SJCRH30 (cell line): ENCODE results near the gene RTN4R. TPM values are rescaled to one million over a fixed set of nuclear protein-coding genes. Genes with fewer than 3 reads are reported as not detected.

Experiments used
- DNase-seq, 2 experiments: peaks; one replicate each; pipeline ENCODE4 v3.0.0-alpha.2; 2015 to 2020
- H3K27ac ChIP-seq: fragments of 250-450 bp; sonication (Bioruptor Pico); 2 replicates; pipeline ENCODE4 v1.5.1; 2020; ENCODE audit warnings: mild to moderate bottlenecking, moderate library complexity
- H3K27me3 ChIP-seq: fragments of 250-450 bp; sonication (Bioruptor Pico); 2 replicates; pipeline ENCODE4 v1.5.1; 2020; ENCODE audit warnings: mild to moderate bottlenecking, moderate library complexity
- H3K36me3 ChIP-seq: fragments of 250-450 bp; sonication (Bioruptor Pico); 2 replicates; pipeline ENCODE4 v1.5.1; 2020; ENCODE audit warnings: mild to moderate bottlenecking, moderate library complexity
- H3K4me1 ChIP-seq: fragments of 250-450 bp; sonication (Bioruptor Pico); 2 replicates; pipeline ENCODE4 v1.5.1; 2020; ENCODE audit warnings: mild to moderate bottlenecking, moderate library complexity
- H3K4me3 ChIP-seq: fragments of 250-450 bp; sonication (Bioruptor Pico); 2 replicates; pipeline ENCODE4 v1.5.1; 2020; ENCODE audit warnings: mild to moderate bottlenecking, moderate library complexity
- H3K9me3 ChIP-seq: fragments of 250-450 bp; sonication (Bioruptor Pico); replicated peaks from 2 replicates; pipeline ENCODE4 v1.5.1; 2020; ENCODE audit warnings: mild to moderate bottlenecking, moderate library complexity
- total RNA-seq: library from RNA; depleted of rRNA; stranded (reverse); fragments of >200 nt; shearing (Covaris generic); gene quantifications from 2 replicates; pipeline ENCODE4 v1.2.3, GENCODE V29; 2014

Gene RTN4R
- total RNA-seq, 1 experiment from 2014 or later, result 0.30 TPM

DNA sequence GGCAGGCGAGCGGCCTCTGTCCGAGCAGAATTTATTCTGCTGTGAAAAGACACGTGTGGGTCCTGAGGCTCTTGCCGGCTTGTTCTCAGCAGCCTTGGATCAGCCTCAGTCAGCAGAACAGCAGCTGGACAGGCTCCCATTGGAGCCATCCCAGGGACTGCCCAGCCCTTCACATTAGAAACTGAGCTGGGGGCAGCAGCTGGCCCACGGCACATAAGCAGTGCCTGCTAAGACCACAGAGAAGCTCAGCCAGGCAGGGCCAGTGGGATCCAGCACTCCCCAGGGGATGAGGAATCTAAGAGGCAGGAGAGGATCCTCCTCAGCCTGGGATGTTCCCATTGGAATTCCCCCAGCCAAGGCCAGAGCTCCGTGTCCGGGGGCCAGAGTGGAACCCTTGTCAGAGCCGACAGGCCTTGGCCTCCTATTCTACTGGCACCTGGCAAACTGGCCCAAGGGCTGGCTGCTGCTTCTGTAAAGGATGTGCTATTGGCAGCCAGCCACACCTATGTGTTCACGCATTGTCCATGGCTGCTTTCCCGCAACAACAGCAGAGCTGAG lies 18.2 kb downstream of the RTN4R start:
- peaks cover 33% of the 10 kb centered on the region for H3K4me1 ChIP-seq
- no peaks in the 10 kb centered on the region for H3K36me3 ChIP-seq
- no peak overlapping the region for H3K4me3 ChIP-seq
- H3K27ac ChIP-seq, result no peak overlapping the region
- H3K27me3 ChIP-seq, result no peaks in the 10 kb centered on the region; the same call in 1 of the 2 replicates
- DNase-seq, result peak; percentile 81 to 86
- no peaks in the 10 kb centered on the region for H3K9me3 ChIP-seq

DNA sequence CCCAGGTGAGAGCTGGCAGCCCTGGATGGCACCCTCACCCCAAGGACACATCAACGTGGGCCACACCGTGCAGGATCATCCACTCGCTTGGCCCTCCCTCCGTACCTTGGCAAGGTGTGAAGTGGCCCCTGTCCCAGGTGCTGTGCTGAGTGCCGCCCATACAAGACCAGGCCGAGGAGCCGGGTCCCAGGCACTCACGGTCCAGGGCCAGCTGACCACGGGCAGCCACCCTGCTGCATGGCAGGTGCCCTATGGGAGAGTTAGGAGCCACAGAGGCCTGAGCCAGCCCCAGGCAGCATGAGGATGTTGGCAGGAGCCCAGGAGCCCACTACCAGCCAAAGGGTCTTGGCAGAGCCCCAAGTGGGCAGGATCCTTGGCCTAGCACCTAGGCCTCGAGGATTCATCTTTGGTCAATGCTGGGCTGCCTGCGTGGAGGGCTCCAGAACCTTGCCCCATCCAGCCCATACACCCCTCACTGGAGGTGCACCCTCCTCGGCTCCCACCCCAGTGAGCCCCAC lies 19.6 kb downstream of the RTN4R start:
- Histone ChIP-seq H3K27ac (no peak overlapping the region), H3K4me1 (peaks cover 40% of the 10 kb centered on the region)

DNA sequence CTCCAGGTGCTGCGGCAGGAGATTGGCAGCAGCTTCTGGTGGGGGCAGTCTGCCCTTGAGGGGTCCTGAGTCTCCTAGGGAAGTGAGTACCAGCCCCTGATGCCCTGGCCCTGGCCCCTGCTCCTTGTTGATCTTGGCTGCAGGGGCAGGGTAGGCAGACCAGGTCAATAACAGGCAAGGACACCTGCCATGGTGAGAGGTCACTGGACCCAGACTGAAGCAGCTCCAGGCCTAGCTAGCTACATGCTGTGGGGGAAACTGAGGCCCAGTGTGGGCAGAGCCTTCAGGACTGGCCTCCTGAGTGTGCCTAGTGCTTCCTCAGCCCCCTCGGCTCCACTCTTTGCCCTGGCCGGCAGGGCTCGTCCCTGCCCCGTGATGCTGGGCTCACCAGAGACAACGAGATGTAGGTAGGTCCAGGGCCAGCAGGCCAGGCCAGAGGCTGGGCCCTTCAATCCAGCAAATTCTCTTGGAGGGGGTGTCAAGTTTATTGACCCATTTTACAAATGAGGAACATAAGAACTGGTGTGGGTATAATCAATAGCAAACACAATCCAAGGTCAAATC lies 20.4 kb downstream of the RTN4R start:
- no peaks in the 10 kb centered on the region for H3K9me3 ChIP-seq
- H3K4me1 ChIP-seq, result peaks cover 40% of the 10 kb centered on the region
- H3K27ac ChIP-seq, result no peak overlapping the region
- no peak overlapping the region for H3K4me3 ChIP-seq
- no peaks in the 10 kb centered on the region for H3K27me3 ChIP-seq
- DNase-seq, result no peak
- no peaks in the 10 kb centered on the region for H3K36me3 ChIP-seq

More for the DNA sequence above, 19.6 kb downstream of the RTN4R start:
- DNase-seq, result no peak
- no peak overlapping the region for H3K4me3 ChIP-seq
- H3K9me3 ChIP-seq, result no peaks in the 10 kb centered on the region
- H3K27me3 ChIP-seq, result no peaks in the 10 kb centered on the region
- H3K36me3 ChIP-seq, result no peaks in the 10 kb centered on the region

DNA sequence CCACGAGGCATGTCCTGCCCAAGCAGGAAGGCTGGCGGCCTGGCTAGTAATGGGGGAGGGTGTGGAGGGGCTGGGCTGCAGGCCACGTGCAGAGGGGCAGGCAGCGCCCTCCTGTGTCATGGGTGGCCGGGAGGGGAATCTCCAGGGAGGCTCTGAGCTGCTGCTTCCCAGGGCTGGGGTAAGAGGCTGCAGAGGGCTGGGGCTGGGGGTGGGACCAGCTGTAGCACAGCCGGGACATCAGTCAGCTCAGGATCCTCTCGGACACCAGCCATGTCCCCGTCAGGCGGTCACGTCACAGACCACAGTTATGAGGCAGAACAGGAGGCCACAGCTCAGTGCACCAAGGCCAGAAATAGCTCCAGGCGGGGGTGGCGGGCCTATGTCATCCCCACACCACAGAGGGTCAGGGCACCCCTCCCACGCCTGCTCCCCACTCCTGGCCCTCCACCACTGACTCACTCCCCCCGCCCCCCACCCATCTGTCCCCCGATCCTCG lies 21.1 kb downstream of the RTN4R start:
- Histone ChIP-seq H3K4me1 (peaks cover 40% of the 10 kb centered on the region), H3K4me3 (no peak overlapping the region), H3K27me3 (no peaks in the 10 kb centered on the region), H3K9me3 (no peaks in the 10 kb centered on the region), H3K36me3 (no peaks in the 10 kb centered on the region), H3K27ac (peak overlapping the region; percentile 25; the same call in 1 of the 2 replicates)
- peak; percentile 81 to 84 for DNase-seq

DNA sequence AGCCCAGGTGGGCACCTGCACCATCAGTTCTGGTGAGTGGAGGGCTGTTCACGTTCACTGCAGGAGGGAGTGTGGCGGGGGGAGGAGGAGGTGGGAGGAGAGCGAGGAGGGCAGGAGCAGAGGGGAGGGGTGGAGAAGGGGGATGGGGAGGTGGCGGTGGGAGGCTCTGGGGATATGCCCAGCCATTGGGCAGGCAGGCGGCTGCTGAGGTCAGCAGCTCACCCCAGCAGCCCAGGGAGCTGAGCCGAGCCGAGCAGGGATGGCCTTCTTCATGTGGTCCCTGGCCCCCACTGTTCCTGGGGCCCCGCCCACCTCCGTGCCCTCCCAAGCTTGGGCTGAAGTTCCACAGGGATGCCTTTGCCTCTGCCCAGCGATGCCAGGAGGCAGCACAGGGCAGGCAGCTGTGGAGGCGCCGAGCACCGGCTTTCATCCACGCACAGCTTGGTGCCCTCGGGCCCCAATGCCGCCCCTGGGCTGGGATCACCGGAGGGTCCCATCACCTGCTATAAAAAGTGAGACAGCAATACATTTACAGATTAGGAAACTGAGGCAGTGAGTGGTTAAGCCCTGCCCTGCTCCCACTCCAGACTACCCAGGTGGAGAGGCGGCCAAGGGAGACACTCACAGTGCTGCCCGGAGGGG lies 21.6 kb downstream of the RTN4R start:
- Histone ChIP-seq H3K36me3 (no peaks in the 10 kb centered on the region), H3K27ac (peak overlapping the region; percentile 25; the same call in 1 of the 2 replicates), H3K4me1 (peaks cover 40% of the 10 kb centered on the region), H3K4me3 (no peak overlapping the region), H3K27me3 (no peaks in the 10 kb centered on the region), H3K9me3 (no peaks in the 10 kb centered on the region)
- no peak for DNase-seq

DNA sequence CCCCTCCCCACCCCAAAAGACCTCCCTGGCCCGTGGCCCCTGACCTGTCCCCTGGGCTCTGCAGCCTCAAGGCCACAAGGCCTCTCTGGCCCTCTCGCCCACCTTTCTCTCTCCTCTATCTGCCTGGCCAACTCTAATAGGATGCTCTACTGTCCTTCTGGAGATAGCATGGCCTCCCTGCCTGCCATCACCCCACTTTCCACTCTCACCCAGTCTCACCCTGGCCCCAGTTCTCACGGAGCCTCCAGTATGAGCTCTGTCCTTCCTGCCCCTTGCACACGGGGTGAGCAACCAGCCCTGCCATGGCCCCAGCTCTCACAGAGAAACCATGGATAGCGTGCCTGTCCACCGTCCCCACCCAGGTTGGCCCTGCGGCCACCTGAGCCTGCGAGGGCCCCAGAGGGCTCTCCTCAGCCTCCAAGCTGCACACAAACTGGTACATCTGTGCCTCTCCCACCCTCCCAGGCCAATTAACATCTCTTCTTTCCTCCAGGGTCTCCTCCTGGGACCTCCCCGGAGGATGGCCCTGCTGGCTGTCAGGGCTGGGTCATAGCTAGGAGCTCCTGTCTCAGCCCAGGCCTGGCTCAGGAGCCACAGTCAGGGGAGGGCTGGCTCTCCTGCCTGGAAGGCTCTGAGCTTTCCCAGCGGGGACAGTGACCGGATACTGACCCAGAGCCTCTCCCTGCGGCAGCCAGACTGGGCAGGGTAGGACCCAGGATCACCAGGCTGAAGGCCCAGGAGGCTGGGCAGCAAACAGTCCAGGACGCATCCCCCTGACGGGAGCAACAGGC lies 22.3 kb downstream of the RTN4R start:
- Histone ChIP-seq H3K27ac (no peak overlapping the region), H3K4me3 (no peak overlapping the region), H3K36me3 (no peaks in the 10 kb centered on the region), H3K9me3 (no peaks in the 10 kb centered on the region), H3K27me3 (no peaks in the 10 kb centered on the region), H3K4me1 (peaks cover 40% of the 10 kb centered on the region)
- DNase-seq, result no peak

DNA sequence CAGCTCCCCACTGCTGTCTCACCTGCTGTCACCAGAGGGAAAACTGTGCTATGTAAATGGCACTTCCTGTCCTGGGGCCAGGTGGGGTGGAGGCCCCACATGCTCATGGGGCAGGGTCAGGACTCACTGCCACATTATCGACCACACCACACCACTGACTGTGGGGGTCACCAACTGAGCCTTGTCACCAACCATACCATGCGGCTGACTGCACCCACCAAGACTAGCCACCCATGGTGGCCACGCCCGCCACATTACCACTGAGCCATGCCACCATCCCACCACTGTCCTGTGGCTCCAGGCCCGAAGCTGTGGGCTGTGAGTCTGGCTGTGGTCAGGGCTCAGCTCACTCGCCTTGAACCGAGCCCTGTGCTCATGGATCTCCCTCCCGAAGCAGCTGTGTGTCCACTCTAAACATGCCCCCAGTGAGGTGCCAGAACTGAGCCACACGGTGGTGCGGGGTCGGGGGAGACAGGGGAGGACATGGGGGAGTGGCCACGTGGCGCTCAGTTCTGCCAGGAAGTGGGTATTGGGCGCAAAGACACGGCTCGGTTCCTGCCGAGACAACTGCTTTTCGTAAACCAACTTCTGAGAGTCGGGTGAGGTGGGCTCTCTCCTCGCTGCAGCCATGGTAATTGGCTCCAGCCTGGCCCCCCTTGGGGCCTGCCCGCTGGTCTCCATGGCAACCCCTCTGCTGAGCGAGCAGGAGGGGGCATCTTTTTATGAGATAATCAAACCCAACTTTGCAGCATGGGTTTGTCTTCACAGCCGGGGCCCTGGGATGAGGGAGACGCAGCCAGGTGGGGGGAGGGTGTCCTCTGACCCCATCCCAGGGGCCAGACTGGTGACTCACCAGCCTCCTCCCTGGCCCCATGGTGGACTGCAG lies 23.2 kb downstream of the RTN4R start:
- no peaks in the 10 kb centered on the region for H3K9me3 ChIP-seq
- no peak for DNase-seq
- peaks cover 3% of the 10 kb centered on the region; the same call in 1 of the 2 replicates for H3K27me3 ChIP-seq
- H3K4me1 ChIP-seq, result peaks cover 36% of the 10 kb centered on the region
- no peak overlapping the region for H3K4me3 ChIP-seq
- H3K36me3 ChIP-seq, result no peaks in the 10 kb centered on the region
- no peak overlapping the region for H3K27ac ChIP-seq

DNA sequence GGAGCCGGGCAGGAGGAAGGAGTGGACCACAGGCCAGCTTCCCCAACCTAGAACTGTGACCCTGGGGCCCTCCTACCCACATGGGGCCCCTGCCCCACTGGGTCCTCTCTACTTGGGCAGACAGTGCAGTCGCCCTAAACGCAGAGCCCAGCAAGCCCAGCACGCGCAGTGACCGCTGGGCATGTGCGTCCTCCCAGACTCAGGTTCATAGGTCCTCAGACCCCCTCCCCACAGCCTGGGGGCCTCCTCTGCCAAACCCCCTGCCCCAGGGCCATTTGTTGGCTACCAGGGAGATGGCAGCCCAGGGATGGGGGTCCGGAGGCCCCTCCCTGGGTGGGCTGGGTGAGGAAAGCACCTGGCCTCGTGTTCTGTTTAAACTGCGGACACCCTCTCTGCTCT lies 23.9 kb downstream of the RTN4R start:
- H3K36me3 ChIP-seq, result no peaks in the 10 kb centered on the region
- H3K4me1 ChIP-seq, result peaks cover 32% of the 10 kb centered on the region
- no peak overlapping the region for H3K27ac ChIP-seq
- H3K9me3 ChIP-seq, result no peaks in the 10 kb centered on the region
- no peak overlapping the region for H3K4me3 ChIP-seq
- H3K27me3 ChIP-seq, result peaks cover 7% of the 10 kb centered on the region; the same call in 1 of the 2 replicates
- no peak for DNase-seq

DNA sequence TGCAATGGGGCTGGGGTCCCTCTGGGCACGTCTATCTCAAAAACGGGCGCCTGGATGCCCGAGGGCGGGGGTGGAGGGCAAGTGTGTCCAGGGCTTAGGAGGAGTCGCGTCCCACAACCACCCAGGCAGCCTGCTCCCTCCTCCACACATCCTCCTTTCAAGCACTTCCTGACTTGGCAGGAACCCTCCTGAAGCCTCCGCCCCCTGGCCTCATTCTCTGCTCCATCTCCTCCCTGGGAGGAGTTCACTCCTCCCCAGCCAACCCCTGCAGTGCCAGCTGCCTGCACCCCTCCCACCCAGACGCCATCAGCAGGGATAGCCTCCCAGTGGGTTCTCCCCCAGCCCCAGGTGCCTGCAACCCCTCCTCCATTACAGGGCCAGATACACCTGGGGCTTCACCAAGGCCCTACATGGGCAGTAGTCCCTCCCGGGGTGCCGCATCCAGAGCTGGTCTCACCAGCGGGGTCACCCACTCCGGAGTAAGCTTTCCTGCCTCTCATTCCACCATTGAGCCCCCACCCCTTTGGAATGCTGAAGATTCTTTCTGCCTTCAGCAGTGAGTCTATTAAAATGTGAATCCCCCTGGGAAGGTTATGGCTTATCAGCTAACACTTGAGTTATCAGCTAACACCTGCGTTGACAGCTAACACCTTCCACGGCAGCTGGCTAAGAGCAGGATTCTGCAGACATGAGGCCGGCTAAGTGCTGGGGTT lies 24.4 kb downstream of the RTN4R start:
- Histone ChIP-seq H3K9me3 (no peaks in the 10 kb centered on the region), H3K4me3 (no peak overlapping the region), H3K27me3 (peaks cover 7% of the 10 kb centered on the region; the same call in 1 of the 2 replicates), H3K36me3 (no peaks in the 10 kb centered on the region), H3K27ac (no peak overlapping the region), H3K4me1 (peaks cover 32% of the 10 kb centered on the region)
- peak; percentile 59 to 71 for DNase-seq

DNA sequence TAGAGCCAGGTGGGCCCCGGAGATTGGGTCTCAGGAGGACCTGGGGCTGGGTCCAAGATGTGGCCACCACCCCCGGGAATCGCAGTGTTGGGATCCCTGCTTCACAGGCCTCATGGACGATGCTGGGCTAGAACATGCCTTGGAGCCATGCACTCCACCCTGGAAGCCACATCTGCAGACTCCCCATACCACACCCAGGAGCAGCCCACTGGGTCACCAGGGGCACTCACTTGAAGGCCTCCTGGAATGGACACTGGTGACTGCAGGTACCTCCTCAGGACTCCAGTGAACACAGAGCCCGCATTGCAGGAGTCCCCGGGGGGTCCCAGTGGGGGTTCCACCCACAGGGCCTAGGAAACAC lies 25.0 kb downstream of the RTN4R start:
- H3K27ac ChIP-seq, result no peak overlapping the region
- no peak overlapping the region for H3K4me3 ChIP-seq
- H3K4me1 ChIP-seq, result peaks cover 36% of the 10 kb centered on the region
- H3K27me3 ChIP-seq, result peaks cover 7% of the 10 kb centered on the region; the same call in 1 of the 2 replicates
- no peaks in the 10 kb centered on the region for H3K36me3 ChIP-seq
- no peaks in the 10 kb centered on the region for H3K9me3 ChIP-seq
- no peak for DNase-seq

DNA sequence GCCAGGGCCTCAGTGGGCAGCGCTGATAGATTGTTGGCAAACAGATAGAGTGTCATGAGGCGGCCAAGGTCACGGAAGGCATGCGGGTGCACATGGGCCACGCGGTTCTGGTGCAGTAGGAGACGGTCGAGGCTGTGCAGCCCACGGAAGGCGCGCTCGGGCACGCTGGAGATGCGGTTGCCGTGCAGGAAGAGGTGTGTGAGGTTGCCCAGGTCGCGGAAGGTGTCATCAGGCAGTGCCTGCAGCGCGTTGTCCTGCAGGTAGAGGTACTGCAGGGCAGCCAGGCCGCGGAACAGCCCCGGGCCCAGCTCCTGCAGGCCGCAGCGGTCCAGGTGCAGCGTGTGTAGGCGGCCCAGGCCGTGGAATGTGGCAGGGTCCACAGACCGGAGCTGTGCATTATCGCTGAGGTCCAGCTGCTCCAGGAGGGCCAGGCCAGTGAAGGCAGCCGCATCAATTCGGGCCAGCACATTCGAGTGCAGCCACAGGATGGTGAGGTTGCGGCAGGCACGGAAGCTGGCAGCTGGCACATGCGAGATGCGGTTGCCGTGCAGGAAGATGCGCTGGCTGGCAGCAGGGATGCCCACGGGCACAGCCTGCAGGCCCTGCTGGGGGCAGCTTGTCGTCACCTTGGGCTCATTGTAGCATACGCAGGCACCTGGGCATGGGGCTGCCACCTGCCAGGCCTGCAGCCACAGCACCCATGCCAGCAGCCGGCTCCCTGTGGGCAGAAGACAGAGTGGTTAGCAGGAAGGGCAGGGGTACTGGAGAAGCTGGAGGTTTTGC lies 25.5 kb downstream of the RTN4R start:
- peaks cover 7% of the 10 kb centered on the region; the same call in 1 of the 2 replicates for H3K27me3 ChIP-seq

DNA sequence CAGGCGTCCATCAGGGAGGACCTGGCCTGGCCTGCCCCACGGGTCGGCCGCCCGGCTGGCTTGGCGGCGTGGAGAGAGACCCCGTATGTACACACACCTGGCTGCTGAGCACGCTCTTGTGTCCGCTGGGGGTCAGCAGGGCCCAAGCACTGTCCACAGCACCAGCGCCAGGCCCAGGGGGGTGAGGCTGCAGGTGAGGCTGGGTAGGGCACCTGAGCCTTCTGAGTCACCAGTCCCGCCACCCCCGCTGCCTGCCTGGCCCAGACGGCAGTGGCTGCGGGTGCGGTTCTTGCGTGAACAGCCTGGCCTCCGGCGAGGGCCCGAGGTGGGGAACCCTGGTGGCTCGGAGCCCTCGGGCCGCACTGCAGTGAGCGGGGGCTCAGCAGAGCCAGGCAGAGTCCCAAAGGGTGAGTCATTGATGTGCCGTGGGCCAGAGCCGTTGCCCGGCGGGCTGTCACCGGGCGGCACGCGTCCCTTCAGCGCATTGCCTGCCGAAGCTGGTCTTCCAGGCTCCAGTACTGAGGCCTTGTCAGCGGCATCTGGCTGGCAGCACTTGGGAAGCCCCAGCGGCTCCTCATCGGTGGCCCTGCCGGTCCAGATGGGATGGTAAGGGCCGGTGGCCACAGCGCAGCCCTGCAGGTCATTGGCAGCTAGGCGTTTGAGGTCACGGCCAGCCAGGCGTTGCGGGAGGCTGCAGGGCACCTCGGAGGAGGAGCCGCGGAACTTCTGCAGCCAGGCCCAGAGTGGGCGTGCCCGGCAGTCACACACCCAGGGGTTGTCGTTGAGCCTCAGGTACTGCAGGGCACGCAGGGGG lies 26.3 kb downstream of the RTN4R start:
- H3K36me3 ChIP-seq, result no peaks in the 10 kb centered on the region
- DNase-seq, result no peak
- H3K9me3 ChIP-seq, result no peaks in the 10 kb centered on the region
- H3K27me3 ChIP-seq, result peaks cover 7% of the 10 kb centered on the region; the same call in 1 of the 2 replicates
- H3K4me3 ChIP-seq, result no peak overlapping the region
- H3K27ac ChIP-seq, result no peak overlapping the region
- peaks cover 34% of the 10 kb centered on the region for H3K4me1 ChIP-seq

More for the DNA sequence above, 25.5 kb downstream of the RTN4R start:
- no peaks in the 10 kb centered on the region for H3K36me3 ChIP-seq
- H3K4me3 ChIP-seq, result no peak overlapping the region
- no peak overlapping the region for H3K27ac ChIP-seq
- DNase-seq, result no peak
- H3K9me3 ChIP-seq, result no peaks in the 10 kb centered on the region
- peaks cover 36% of the 10 kb centered on the region for H3K4me1 ChIP-seq
